ENCODE measurements around the gene TENM4.
"Not testable (repeated sequence)": the region's sequence is repeated elsewhere in the genome, so short reads cannot be mapped to it uniquely, and the experiment has no call there.

Gene TENM4

GRCh38 chr11:78831571-78831970 lies 609.3 kb downstream of the TENM4 start:
- DNase-seq (ENCODE audit: insufficient read length, low spot score) (no peak), FAIRE-seq (no peak)
- no peak for TF ChIP-seq POLR2A (IDR thresholded peaks at IDR 0.05; ENCODE audit: low read depth, low read length)

GRCh38 chr11:78830277-78830819 lies 610.5 kb downstream of the TENM4 start:
- no peak for TF ChIP-seq POLR2A (IDR thresholded peaks at IDR 0.05; ENCODE audit: low read depth, low read length)
- DNase-seq (ENCODE audit: insufficient read length, low spot score) (no peak), FAIRE-seq (no peak)

GRCh38 chr11:78829146-78829545 lies 611.7 kb downstream of the TENM4 start:
- FAIRE-seq (no peak), DNase-seq (ENCODE audit: insufficient read length, low spot score) (no peak)
- no peak for TF ChIP-seq POLR2A (IDR thresholded peaks at IDR 0.05; ENCODE audit: low read depth, low read length)

GRCh38 chr11:78828676-78829075 lies 612.2 kb downstream of the TENM4 start:
- no peak for TF ChIP-seq POLR2A (IDR thresholded peaks at IDR 0.05; ENCODE audit: low read depth, low read length)
- DNase-seq (ENCODE audit: insufficient read length, low spot score) (no peak), FAIRE-seq (no peak)

- not testable (repeated sequence) for FAIRE-seq; DNase-seq (ENCODE audit: insufficient read length, low spot score)
Observed at GRCh38 chr11:78827291-78827690, 613.5 kb downstream of the TENM4 start.

- no peak for DNase-seq (ENCODE audit: insufficient read length, low spot score)
- no peak for TF ChIP-seq POLR2A (IDR thresholded peaks at IDR 0.05; ENCODE audit: low read depth, low read length)
- no peak for FAIRE-seq
Observed at GRCh38 chr11:78825591-78826020, 615.2 kb downstream of the TENM4 start.

GRCh38 chr11:78823588-78823987 lies 617.2 kb downstream of the TENM4 start:
- no peak for TF ChIP-seq POLR2A (IDR thresholded peaks at IDR 0.05; ENCODE audit: low read depth, low read length)
- FAIRE-seq (no peak), DNase-seq (ENCODE audit: insufficient read length, low spot score) (no peak)

- FAIRE-seq (no peak), DNase-seq (ENCODE audit: insufficient read length, low spot score) (no peak)
- TF ChIP-seq POLR2A (IDR thresholded peaks at IDR 0.05; ENCODE audit: low read depth, low read length): no peak
Observed at GRCh38 chr11:78822931-78823423, 617.9 kb downstream of the TENM4 start.

GRCh38 chr11:78821371-78822306 lies 619.2 kb downstream of the TENM4 start:
- DNase-seq (ENCODE audit: insufficient read length, low spot score) (no peak), FAIRE-seq (no peak)
- TF ChIP-seq POLR2A (IDR thresholded peaks at IDR 0.05; ENCODE audit: low read depth, low read length): no peak

GRCh38 chr11:78820741-78821140 lies 620.1 kb downstream of the TENM4 start:
- FAIRE-seq (no peak), DNase-seq (ENCODE audit: insufficient read length, low spot score) (no peak)
- TF ChIP-seq POLR2A (IDR thresholded peaks at IDR 0.05; ENCODE audit: low read depth, low read length): no peak

- no peak for TF ChIP-seq POLR2A (IDR thresholded peaks at IDR 0.05; ENCODE audit: low read depth, low read length)
- no peak for FAIRE-seq
- DNase-seq (ENCODE audit: insufficient read length, low spot score): no peak
Observed at GRCh38 chr11:78818201-78818600, 622.6 kb downstream of the TENM4 start.

- no peak for FAIRE-seq
- no peak for DNase-seq (ENCODE audit: insufficient read length, low spot score)
- no peak for TF ChIP-seq POLR2A (IDR thresholded peaks at IDR 0.05; ENCODE audit: low read depth, low read length)
Observed at GRCh38 chr11:78815831-78816230, 625.0 kb downstream of the TENM4 start.

- no peak for FAIRE-seq
- DNase-seq (ENCODE audit: insufficient read length, low spot score): no peak
- no peak for TF ChIP-seq POLR2A (IDR thresholded peaks at IDR 0.05; ENCODE audit: low read depth, low read length)
Observed at GRCh38 chr11:78812513-78813293, 628.1 kb downstream of the TENM4 start.

- DNase-seq (ENCODE audit: insufficient read length, low spot score): no peak
- TF ChIP-seq POLR2A (IDR thresholded peaks at IDR 0.05; ENCODE audit: low read depth, low read length): no peak
- FAIRE-seq: no peak
Observed at GRCh38 chr11:78810559-78811009, 630.2 kb downstream of the TENM4 start.

Measured in H54 (cell line).